ENCODE measurements around the gene C17orf78.
"Not testable (repeated sequence)": the region's sequence is repeated elsewhere in the genome, so short reads cannot be mapped to it uniquely, and the experiment has no call there.

The C17orf78 gene

DNA sequence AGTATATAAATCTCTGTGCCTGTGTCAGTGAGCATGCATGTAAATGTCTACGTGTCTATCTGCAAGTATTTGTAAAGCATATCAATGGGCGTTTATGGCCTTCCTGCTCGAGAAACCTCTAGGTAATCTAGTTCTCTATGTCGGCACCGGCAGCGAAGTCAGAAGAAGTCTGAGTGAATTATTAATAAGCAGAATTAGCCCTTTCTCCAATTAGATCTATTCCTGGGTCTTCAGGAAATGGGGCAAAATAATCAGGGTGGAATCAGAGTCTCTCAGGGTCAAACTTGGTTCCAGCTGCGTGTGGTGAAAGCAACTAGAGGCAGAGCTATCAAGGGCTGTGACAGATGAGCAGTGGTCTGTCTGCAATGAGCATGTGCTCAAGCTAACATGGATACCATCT, at the start of gene C17orf78:
TSS of gene C17orf78 (plus strand) at position 280 of the 400 bp plus-strand sequence. CDS start at position 388, 108 bp downstream.
- DNase-seq (ENCODE audit: low read depth in 2 of 2), result no peak

DNA sequence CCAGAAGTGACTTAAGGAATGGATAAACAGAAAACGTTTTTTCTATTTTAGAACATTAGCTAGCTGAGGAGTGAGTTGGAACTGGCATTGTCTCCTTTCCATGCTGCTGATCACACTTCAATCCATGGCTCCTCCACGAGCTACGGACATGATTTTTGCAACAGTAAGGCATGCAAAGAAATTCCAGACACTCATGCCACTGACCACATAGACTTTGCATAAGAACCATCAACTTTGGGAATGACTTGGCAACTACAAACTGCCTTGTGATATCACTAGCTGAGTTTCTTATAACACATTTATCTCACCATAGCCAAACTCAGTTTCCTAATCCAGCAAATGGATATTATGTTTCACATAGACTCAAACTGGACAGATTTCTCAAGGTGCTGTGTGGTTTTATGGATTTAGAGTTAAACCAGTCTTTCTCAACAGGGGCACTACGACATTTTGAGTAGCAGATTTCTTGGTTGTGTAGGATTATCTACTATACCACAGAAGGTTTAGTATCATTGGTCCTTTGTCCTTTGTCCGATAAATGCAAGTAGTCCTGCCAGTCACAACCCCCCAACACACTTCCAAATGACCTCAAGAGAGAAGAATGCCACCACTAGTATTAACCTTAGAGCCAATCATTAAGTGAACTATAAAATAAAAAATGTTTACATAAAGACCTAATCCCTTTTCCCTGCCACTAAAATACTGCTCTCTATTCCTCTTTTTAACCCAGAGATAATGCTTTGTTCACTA, 48.3 kb upstream of the C17orf78 start:
- no peak for DNase-seq (ENCODE audit: low read depth in 2 of 2)

DNA sequence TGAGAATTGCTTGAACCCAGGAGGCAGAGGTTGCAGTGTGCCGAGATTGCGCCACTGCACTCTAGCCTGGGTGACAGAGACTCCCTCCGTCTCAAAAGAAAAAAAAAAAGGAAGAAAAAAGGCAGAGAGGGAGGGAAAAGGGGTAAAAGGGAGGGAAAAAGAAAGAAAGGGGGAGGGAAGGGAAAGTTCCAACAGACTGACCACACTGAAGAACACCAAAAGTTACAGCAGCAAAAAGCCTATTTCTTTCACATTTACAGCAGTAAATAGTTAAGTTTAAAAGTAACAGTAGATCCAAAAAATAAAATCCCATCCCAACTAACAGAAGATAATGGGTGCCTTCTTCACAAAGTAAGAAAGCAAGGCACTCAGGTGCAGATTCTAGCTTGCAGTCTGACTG, 36.9 kb upstream of the C17orf78 start:
- DNase-seq (ENCODE audit: low read depth in 2 of 2), result no peak

DNA sequence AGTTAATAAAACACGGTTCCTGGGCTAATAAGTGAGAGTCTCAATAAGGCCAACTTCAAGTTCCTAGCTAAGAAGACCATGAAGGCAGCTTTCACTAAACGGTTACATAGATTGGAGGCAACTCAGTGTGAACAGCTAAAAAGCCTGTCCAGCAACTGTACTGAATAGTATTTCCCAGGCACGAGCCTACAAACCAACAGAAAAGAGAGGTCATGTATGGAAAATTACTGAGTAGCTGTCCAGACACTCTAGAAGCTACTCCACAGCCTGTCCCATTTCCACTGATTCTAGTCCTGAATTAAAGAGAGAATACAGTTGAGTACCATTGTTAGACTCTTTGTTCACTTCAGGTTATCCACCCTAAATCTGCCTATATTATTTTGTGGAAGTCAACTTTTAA, 36.5 kb upstream of the C17orf78 start:
- DNase-seq (ENCODE audit: low read depth in 2 of 2), result no peak

DNA sequence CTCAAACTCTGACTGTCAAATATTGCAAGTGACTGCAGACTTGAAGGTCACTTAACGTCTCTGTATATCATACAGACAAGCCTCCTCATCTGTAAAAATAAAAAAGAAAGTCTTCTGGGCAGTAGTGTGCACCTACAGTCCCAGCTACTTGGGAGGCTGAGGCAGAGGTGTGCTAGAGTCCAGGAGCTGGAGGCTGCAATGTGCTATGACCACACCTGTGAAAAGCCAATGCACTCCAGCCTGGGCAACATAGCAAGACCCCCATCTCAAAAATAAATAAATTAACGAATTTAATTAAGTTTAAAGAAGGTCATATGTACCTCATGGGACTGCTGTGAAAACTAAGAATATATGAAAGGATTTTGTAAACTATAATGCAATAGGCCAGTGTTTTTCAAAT, 35.0 kb upstream of the C17orf78 start:
- DNase-seq (ENCODE audit: low read depth in 2 of 2), result no peak

DNA sequence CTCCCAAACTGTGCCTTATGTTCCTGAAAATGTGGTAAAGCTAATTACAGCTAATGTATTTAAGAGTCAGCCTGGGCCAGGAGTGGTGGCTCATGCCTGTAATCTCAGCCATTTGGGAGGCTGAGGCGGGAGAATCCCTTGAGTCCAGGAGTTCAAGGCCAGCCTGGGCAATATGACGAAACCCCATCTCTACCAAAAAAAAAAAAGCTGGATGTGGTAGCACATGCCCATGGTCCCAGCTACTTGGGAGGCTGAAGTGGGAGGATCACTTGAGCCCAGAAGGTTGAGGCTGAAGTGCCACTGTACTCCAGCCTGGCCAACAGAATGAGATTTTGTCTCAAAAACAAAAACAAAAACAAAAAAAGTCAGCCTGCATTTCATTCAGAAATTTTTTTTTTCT, 33.2 kb upstream of the C17orf78 start:
- DNase-seq (ENCODE audit: low read depth in 2 of 2), result no peak

DNA sequence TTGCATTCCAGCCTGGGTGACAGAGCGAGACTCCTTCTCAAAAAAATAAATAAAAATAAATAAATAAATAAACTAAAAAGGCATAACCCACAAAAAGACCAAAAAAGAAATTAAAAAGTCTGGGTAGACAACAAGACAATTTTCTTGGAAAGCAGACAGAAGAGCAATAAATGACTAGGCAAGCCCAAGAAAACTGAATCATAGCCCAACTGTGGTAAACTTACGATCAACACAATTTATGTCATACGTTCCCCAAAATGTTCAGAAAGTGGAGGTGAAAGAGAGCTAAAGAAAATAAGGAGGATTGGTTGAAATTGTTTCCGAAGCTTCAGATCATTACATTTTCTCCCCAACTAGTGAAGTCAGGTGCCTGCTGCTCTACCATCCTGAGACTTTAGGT, 31.3 kb upstream of the C17orf78 start:
- no peak for DNase-seq (ENCODE audit: low read depth in 2 of 2)

DNA sequence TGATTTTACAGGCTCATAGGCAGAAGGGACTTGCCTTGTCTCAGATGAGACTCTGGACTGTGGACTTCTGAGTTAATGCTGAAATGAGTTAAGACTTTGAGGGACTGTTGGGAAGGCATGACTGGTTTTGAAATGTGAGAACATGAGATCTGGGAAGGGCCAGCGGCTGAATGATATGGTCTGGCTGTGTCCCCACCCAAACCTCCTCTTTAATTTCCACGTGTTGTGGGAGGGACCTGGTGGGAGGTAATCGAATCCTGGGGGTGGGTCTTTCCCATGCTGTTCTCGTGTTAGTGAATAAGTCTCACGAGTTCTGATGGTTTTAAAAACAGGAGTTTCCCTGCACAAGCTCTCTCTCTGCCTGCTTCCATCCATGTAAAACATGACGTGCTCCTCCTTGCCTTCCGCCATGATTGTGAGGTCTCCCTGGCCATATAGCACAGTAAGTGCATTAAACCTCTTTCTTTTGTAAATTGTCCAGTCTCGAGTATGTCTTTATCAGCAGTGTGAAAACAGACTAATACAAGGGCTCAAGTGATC, 28.9 kb upstream of the C17orf78 start:
- not testable (repeated sequence) for DNase-seq (ENCODE audit: low read depth in 2 of 2)

DNA sequence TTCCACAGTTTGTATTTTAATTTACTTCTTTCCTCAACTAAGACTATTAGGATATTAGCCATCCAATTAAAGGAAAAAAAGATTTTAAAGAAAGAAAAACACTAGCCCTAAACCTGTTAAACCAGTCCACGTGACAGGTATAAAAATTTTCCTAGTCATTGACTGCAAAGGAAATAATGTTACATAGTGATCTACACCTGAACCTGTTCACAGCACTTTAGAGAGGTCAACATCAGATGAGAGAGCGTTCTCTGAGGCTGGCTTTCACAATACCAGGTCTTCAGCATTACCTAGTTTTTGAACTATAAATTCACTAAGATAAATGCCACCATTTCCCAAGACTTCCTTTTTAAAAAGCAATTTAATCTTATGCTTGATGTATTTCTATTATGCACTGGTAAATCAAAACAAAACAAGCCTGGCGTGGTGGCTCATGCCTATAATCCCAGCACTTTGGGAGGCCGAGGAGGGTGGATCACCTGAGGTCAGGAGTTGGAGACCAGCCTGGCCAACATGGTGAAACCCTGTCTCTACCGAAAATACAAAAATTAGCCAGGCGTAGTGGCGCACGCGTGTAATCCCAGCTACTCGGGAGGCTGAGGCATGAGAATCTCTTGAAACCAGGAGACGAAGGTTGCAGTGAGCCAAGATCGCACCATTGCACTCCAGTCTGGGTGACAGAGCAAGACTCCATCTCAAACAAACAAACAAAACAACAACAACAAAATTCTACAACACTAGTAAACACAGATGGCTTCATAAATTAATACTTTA, 18.8 kb upstream of the C17orf78 start:
- DNase-seq (ENCODE audit: low read depth in 2 of 2), result not testable (repeated sequence)

DNA sequence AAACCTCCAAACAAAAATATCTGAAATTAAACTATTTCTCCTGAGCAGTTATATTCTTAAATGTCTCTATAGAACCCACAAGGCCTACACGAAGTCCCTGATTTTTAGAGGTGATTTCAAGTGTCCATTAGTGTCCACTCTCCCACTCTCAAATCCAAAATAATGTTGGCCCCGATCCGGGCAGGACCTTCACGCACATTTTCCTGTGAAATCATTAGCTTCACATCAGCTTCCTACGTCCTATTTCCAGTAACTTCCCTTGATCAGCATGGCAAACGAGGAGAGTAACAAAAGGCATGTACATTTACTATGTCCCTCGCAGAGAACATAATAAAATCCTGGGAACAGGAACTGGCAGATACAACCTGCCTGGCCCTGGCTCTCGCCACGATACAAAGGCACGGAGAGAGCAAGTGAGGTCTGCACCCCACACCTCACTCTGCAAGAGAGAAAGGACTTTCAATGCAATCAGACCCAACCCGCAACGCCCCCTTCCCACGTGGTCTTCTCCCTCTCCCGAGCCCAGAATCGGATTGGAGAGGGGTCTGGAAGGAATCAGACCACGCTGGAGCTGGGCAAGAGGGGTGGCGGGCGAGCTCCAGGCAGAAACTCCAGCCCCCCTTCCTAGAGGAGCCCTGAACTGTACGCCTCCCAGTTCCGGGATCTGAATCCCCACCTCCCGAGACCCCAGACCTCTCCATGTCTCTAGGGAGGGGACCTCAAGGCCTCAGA, 17.5 kb upstream of the C17orf78 start:
- DNase-seq (ENCODE audit: low read depth in 2 of 2), result peak; percentile 12 to 19

DNA sequence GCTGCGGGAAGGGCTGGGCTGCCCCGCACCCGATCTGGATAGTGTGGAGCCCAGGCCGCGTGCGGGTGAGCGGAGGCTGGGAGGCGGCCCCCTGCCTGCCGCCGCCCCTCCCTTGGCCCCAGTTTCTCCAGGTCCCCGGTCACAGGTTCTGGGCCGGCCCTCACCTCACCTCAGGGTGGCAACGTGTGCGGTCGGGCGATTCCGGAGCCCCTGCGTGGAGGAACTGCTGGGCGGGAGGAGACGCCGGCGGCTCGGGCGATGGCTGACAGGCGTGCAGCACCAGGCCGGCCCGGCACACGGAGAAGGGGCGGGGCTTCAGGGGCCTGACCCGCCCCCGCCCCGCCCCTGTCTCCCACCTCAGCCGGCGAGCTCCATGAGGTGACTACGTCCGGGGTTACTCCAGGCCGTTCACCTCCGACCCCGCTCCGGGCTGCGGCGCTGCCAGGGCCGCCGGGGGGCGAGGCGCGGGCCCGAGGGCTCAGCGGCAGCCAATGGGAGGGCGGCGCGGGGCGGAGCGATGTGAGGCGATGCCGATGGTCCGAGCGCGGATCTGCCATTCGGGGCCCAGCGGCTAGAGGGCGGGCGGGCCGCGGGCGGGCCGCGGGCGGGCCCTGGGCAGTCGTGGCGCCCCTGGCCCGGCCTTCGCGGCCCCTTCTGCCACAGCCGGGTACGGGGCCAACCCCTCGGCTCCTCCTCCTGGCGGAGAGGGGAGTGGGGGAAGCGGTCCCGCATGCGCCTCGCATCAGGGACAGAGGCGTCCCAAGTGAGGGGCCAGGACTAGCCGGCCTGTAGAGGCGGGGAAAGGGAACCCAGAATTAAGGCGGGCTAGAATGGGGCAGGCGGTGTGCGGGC, 16.7 kb upstream of the C17orf78 start:
- peak; percentile 79 to 89 for DNase-seq (ENCODE audit: low read depth in 2 of 2)

DNA sequence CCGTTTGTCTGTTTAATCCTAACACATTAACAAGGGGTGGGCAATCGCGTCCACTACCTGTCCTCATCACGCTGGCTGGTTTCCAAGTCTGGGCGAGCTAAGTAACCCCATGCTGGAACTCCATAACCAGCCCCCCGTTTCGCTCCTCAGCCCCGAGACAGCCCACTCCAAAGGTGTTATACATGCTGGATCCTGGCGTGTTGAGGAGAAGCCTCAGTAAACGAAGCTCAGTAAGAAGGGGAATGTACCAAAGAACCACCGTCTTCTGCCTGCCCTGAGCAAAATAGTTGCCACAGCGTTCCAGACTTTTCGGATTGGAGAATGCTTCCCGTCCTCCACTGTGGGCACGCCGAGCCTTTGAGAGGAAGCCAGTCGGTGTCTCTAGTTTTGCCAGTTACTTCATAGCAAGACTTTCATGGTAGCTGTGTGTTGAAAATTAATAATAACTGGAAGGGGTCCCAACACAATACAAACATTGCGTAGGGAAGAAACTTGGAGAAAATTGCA, 16.1 kb upstream of the C17orf78 start:
- no peak for DNase-seq (ENCODE audit: low read depth in 2 of 2)

DNA sequence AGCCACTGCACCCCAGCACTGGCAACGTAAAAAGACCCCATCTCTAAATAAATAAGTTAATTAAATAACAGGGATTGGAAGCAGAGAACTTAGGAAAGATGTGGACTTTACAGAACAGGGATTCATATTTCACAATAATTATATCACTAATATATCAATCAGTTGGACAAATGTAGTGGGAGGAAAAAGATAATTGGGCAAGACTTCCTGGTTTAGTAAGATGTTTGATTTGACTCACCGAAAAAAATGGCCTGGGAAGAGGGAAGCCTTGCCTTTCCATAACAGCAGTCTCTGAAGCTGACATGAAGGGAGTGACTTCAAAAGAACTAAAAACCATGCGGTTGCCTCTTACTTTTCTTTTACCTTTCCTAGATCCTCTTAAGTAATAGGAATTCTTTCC, 15.2 kb upstream of the C17orf78 start:
- DNase-seq (ENCODE audit: low read depth in 2 of 2), result no peak

DNA sequence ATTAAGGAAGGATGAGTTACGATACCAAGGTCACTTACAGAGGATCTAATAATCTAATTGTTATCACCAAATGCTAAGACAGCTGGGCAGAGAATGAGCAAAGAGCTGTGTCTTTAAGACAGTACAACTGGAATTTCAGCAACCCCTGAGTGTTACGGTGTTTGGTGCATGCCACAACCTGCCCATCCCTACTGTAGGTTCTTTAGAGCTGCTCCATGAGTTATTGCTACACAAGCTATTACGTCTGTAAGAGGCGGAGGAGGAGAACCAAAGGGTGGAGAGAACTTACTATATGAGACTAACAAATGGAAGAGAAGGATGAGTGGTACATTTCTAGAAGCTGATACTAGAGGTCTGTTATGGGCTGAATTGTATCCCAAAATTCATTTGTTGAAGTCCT, 14.2 kb upstream of the C17orf78 start:
- no peak for DNase-seq (ENCODE audit: low read depth in 2 of 2)

DNA sequence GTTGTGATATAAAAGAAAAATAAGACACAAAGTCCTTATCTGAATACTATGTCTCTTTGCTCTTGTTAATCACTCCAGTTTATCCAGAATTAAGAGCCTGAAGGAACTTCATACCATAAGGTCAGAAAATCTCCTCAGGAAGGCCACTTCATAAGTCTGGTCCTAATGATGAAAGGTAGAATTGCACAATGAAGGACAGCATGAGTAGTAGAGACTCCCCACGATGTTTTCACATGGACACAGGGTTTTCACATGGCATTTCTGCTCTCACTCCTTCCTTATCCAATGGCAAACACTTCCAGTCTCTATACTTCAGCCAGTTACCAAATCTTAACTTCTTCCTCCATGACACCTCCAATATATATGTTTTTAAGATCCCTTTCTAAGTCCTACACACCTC, 10.2 kb upstream of the C17orf78 start:
- no peak for DNase-seq (ENCODE audit: low read depth in 2 of 2)

DNA sequence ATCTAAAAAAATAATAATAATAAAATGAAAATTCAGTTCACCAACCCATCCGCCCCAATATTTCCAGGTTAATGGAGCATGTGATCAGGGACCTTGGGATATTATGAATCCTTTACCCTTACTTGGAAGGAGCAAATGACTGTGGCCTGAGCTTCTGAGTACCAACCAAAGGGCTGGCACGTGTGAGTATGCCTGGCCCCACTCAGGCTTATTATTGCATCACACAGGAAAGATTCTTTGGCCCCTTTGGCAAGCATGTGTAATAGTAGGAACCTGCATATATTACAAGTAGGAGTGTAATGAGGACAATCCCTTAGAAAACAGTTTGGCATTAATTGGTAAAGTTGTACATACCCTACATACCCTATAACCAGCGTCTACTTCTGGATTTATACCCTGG, 7.2 kb upstream of the C17orf78 start:
- no peak for DNase-seq (ENCODE audit: low read depth in 2 of 2)

DNA sequence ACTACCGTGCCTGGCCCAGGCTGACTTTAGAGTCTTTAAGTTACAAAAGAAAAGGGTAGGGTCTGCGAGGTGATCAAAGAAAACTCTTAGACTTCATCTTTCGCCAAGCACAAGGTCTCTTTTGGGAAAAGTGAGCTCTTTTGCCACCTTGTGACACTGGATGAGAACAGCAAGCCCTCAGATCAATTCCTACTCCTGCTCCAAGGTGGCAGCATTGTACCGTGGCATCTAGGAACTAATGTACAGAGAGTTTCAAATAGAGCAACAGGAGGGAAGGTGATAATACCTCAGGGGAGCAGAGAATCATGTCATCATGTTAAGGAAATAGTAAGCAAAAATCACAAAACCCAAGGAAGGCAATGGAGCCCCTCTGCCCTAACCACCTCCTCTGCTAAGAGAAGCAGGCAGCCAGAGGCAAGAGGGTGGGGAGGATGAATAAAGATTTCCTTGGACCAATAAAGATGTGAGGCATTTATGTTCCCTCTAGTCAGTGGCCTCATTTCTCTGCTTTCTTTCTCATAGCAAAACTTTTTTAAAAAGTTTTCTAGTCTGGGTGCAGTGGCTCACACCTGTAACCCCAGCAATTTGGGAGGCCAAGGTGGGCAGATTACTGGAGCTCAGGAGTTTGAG, 2.1 kb upstream of the C17orf78 start:
- peak; percentile 42 to 43 for DNase-seq (ENCODE audit: low read depth in 2 of 2)

DNA sequence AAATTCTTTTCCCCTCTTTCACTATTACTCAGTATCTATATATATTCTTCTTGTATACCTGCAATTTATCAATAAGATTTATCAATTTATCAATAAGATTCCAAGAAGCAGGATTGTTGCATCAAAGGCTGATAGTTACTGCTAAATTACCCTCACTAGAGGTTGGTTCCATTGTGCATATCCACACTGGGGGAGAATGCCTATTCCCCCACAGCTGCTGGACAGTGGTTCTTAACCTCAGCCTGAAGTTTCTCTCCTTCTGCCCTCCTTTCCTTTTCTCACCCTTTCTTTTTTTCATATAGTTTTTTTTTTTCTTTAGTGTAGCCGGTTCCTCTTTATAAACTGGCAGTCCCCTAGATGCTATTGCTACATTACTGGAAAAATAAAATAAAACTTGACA, 6.3 kb downstream of the C17orf78 start:
- DNase-seq (ENCODE audit: low read depth in 2 of 2), result no peak

DNA sequence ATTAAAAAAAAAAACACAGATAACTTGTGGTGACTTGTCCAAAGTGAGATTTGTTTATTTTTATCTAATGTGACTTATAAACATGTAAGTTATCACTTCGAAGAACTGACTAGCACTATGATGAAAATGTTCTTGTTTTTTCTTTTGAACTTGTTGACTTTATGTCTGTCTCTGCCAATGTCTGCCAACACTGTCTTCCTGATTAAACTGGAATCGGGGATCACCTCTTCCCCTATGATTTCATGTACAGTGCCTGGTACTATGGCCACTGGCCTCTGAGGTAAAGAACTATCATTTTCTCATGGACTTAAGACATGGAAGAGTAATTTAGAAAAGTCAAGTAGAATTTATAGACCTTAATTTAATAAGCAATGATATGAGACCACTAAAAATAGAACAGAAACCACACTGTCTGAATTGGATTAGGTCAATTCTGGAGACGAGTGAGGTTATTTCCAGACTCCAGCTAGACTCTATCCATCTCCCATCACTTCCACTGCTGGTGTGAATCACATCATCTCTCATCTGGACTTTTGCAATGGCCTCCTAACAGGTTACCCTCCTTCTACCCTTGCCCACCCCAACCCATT, 8.9 kb downstream of the C17orf78 start:
- DNase-seq (ENCODE audit: low read depth in 2 of 2), result no peak

DNA sequence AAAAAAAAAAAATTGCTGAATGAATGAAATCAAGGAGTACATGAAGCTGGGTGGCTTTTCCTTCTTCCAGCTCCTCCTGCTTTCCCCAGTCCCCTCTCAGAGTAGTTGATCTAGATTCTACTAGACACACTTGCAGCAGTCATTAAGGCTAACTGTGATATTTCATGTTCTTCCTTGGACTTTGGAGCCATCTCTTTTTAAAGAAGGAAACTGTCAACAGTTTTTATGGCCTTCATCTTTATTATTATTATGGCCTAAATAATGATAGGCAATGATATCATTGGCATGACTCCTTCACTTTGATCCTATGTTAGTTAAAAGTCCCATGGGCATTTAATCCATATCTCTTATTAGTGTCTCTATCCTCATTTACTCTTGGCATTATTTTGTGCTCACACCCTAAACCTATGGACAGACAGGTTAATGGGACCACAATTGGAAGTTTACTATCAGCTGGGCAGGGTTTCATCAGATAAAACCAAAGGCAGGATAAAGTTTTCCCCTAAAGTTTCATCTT, 9.7 kb downstream of the C17orf78 start:
- DNase-seq (ENCODE audit: low read depth in 2 of 2), result no peak

Data from activated CD4-positive, alpha-beta T cell treated with anti-CD3 and anti-CD28 coated beads for 24 hours (primary cell).